ENCODE measurements around the gene ARHGEF2. TPM values are rescaled to one million over a fixed set of nuclear protein-coding genes. Genes with fewer than 3 reads are reported as not detected.
"Not testable (repeated sequence)": the region's sequence is repeated elsewhere in the genome, so short reads cannot be mapped to it uniquely, and the experiment has no call there.

Gene ARHGEF2
- total and polyA plus RNA-seq, 2 of the 13 experiments (the other 11 are each of a cell fraction or from before 2014, with no cell fraction given), result 16.1 to 32.1 TPM

GRCh38 chr1:155984903-155985645 is 6.7 kb upstream of the ARHGEF2 start:
- FAIRE-seq; H3K36me3 ChIP-seq (replicated peaks in 1 of 2; ENCODE audit: control insufficient read depth in 1 of 2, insufficient read depth in 2 of 2, low read length in 2 of 2); H3K4me2 ChIP-seq (ENCODE audit: low read depth, low read length); BruUV-seq (replicated peaks); H4K20me1 ChIP-seq (ENCODE audit: insufficient read depth, low read length); H2AFZ ChIP-seq (ENCODE audit: low read length); H3K27ac ChIP-seq (ENCODE audit: extremely low read length, insufficient read depth, low read length); H3K27me3 ChIP-seq (ENCODE audit: control insufficient read depth in 1 of 2, insufficient read depth in 2 of 2, low read length in 2 of 2); H3K9me3 ChIP-seq (ENCODE audit: low read length); ATAC-seq; intact Hi-C loops (cut with micrococcal nuclease; ENCODE audit: unreplicated experiment); DNase-seq (ENCODE audit: low spot score); CTCF ChIA-PET (ENCODE audit: low intra/inter-chr PET ratio, low total read pairs); H3K4me3 ChIP-seq (replicated peaks in 1 of 3; ENCODE audit: insufficient read depth in 1 of 3, low read depth in 2 of 3, low read length in 3 of 3); H3K79me2 ChIP-seq (ENCODE audit: insufficient read depth, low read length); H3K9ac ChIP-seq (ENCODE audit: insufficient read depth, low read depth, low read length): not testable (repeated sequence)
- peaks cover 61% of the 10 kb centered on the region for H3K4me1 ChIP-seq (ENCODE audit: insufficient read depth, low read length)
- TF ChIP-seq ZNF121 (CRISPR knock-in tag; IDR thresholded peaks at IDR 0.05), result peak; percentile 61
- POLR2A ChIA-PET, result interaction anchor here (0.7 to 13.5 kb wide), 6 partner anchors 14 to 51 kb away, joined by 3 to 390 read pairs (median 20); partner anchors contain the start of genes KHDC4 and RXFP4
- WGBS (ENCODE audit: low lambda C conversion rate), result 90% methylated on average over 11 of the region's 11 CpGs
- in situ Hi-C loops (cut with HindIII; ENCODE audit: extremely low pct_ligation_motif_present, low pct_unique_long_range_greater_than_20kb), result loop anchor here (10.0 kb wide), 1 partner anchor 50 kb away; the partner anchor contains the start of gene KHDC4

- H4K20me1 ChIP-seq (ENCODE audit: insufficient read depth, low read length), result no peaks in the 10 kb centered on the region
- TF ChIP-seq TAF1 (CRISPR knock-in tag; IDR thresholded peaks at IDR 0.05), result no peak
- no peak for TF ChIP-seq CSRNP1 (CRISPR knock-in tag; IDR thresholded peaks at IDR 0.05)
- no peak for TF ChIP-seq ZMAT3 (CRISPR knock-in tag; conservative IDR thresholded peaks at IDR 0.05)
- no peak for TF ChIP-seq E2F2 (CRISPR knock-in tag; IDR thresholded peaks at IDR 0.05; ENCODE audit: borderline replicate concordance)
- no peak for TF ChIP-seq MAFK (conservative IDR thresholded peaks at IDR 0.05 in 1 of 2, IDR thresholded peaks at IDR 0.05 in 1 of 2; ENCODE audit: low read length in 2 of 2)
- no peak for TF ChIP-seq HNRNPK (IDR thresholded peaks at IDR 0.05; ENCODE audit: low read depth, low read length, poor library complexity, severe bottlenecking)
- H3K27me3 ChIP-seq (ENCODE audit: control insufficient read depth in 1 of 2, insufficient read depth in 2 of 2, low read length in 2 of 2), result no peaks in the 10 kb centered on the region
- ChIA-PET CTCF (ENCODE audit: low intra/inter-chr PET ratio, low total read pairs) (no interaction called here), POLR2A (interaction anchor here (0.7 to 13.5 kb wide), 13 partner anchors 8 to 67 kb away, joined by 3 to 390 read pairs (median 10); partner anchors contain the start of genes KHDC4 and RXFP4)
- H3K27ac ChIP-seq (ENCODE audit: extremely low read length, insufficient read depth, low read length), result no peak overlapping the region
- no peaks in the 10 kb centered on the region for H3K79me2 ChIP-seq (ENCODE audit: insufficient read depth, low read length)
- 80% methylated on average over 7 of the region's 7 CpGs for whole genome bisulfite sequencing (ENCODE audit: low lambda C conversion rate)
- no TSS peak for BruUV-seq (replicated peaks)
- H3K9ac ChIP-seq (ENCODE audit: insufficient read depth, low read depth, low read length), result no peak overlapping the region
- no peak overlapping the region for H2AFZ ChIP-seq (ENCODE audit: low read length)
- H3K9me3 ChIP-seq (ENCODE audit: low read length), result no peaks in the 10 kb centered on the region
- FAIRE-seq, result no peak
- no peak for ATAC-seq
- DNase-seq (ENCODE audit: low spot score), result no peak
- no peaks in the 10 kb centered on the region for H3K36me3 ChIP-seq (replicated peaks in 1 of 2; ENCODE audit: control insufficient read depth in 1 of 2, insufficient read depth in 2 of 2, low read length in 2 of 2)
- peaks cover 61% of the 10 kb centered on the region for H3K4me1 ChIP-seq (ENCODE audit: insufficient read depth, low read length)
- in situ Hi-C loops (cut with HindIII; ENCODE audit: extremely low pct_ligation_motif_present, low pct_unique_long_range_greater_than_20kb) (loop anchor here (10.0 kb wide), 1 partner anchor 50 kb away; the partner anchor contains the start of gene KHDC4), intact Hi-C loops (cut with micrococcal nuclease; ENCODE audit: unreplicated experiment) (no loop called here)
- peak overlapping the region; percentile 46; the same call in 1 of the 2 replicates for H3K4me2 ChIP-seq (ENCODE audit: low read depth, low read length)
- H3K4me3 ChIP-seq (replicated peaks in 1 of 3; ENCODE audit: insufficient read depth in 1 of 3, low read depth in 2 of 3, low read length in 3 of 3), result no peak overlapping the region
Measured at GRCh38 chr1:155984341-155984740, 6.0 kb upstream of the ARHGEF2 start.

All from HepG2 (cell line).